Cardiac muscle cell (in vitro differentiated cells and primary cell): ENCODE measurements around the gene SLC24A3. TPM values are rescaled to one million over a fixed set of nuclear protein-coding genes. Genes with fewer than 3 reads are reported as not detected.

Source experiments
- DNase-seq, 2 donors: peaks; one replicate each; pipeline versions ENCODE4 v3.0.0 to v3.0.0-alpha.2; 2010 to 2017; ENCODE audit warnings: low read depth in 1 of 2, low spot score in 1 of 2
- H3K27ac ChIP-seq: fragments of 200-600 bp; sonication (generic); 2 replicates; pipeline ENCODE4 v1.5.1; 2016
- H3K27me3 ChIP-seq: fragments of 200-600 bp; sonication (generic); 2 replicates; pipeline ENCODE4 v1.6.0; 2016; ENCODE audit warnings: control low read depth
- H3K36me3 ChIP-seq: fragments of 200-600 bp; sonication (generic); 2 replicates; pipeline ENCODE4 v1.5.1; 2016; ENCODE audit warnings: control low read depth
- H3K4me1 ChIP-seq: fragments of 200-600 bp; sonication (generic); 2 replicates; pipeline ENCODE4 v1.8.1; 2017; ENCODE audit warnings: low read depth, mild to moderate bottlenecking, mixed run types
- H3K4me3 ChIP-seq: fragments of 200-600 bp; sonication (generic); 2 replicates; pipeline ENCODE4 v1.5.1; 2016; ENCODE audit warnings: mild to moderate bottlenecking
- H3K9me3 ChIP-seq: fragments of 200-600 bp; sonication (generic); 2 replicates; pipeline ENCODE4 v1.5.1; 2017; ENCODE audit warnings: low read depth, mild to moderate bottlenecking, control low read depth
- polyA plus RNA-seq: library from polyadenylated mRNA; unstranded; fragments of >200 nt; fragmentation: Nextera tagmentation; extraction: Ambion mirVana; gene quantifications from 2 replicates; pipeline ENCODE4 v1.2.1, GENCODE V29; 2016
- total RNA-seq: library from RNA; depleted of rRNA; stranded (reverse); fragments of >200 nt; gene quantifications from 2 replicates; pipeline ENCODE4 v1.2.3, GENCODE V29; 2016
- TF ChIP-seq, protein P1 (sequence below): IDR thresholded peaks from 2 replicates; pipeline ENCODE4 v1.5.1; 2012; ENCODE audit warnings: low read depth, mild to moderate bottlenecking, low read length

The SLC24A3 gene
- total and polyA plus RNA-seq, 2 experiments from 2014 or later, result 1.6 to 1.7 TPM

DNA sequence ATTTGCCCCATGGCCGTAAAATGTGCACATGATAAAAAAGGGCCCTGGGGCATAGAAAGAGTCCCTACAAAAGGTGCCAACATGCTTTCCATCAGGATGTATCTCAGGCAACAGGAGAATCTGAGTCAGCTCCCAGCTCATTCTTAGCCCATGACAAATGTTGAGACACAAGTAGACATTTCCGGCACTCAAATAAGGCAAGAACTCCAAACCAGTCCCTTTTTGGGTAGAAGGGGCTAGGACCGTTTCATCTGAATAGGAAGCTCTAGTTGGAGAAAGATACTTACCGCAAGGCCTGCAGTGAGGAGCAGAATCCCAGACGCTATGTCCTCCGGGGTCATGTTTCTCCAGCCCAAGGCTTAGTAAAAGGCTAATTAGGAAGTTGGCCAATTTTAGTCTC lies 284.6 kb downstream of the SLC24A3 start:
- no peaks in the 10 kb centered on the region for H3K9me3 ChIP-seq
- no peak overlapping the region for H3K4me3 ChIP-seq
- H3K36me3 ChIP-seq, result no peaks in the 10 kb centered on the region

DNA sequence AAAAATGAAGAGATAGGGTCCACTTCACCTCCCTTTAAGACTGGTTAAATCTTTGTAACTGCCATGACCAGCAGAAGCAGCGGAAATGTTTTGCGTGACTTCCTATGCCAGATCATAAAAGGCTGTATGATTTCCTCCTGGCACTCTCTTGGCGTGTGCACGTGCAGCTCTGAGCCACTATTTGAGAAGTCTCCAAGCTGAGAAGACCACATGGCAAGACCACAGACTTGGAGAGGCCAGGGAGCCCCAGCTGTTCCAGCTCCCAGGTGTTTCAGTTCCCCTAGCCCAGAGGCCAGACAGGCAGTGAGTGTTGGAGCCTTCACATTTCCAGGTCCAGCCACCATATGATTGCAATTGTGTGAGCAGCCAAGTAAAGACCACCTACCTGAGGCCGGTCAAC lies 286.3 kb downstream of the SLC24A3 start:
- Histone ChIP-seq H3K36me3 (no peaks in the 10 kb centered on the region), H3K27me3 (no peaks in the 10 kb centered on the region), H3K4me3 (no peak overlapping the region), H3K9me3 (no peaks in the 10 kb centered on the region), H3K4me1 (no peaks in the 10 kb centered on the region), H3K27ac (no peak overlapping the region)
- DNase-seq, result no peak
- TF ChIP-seq, protein P1, sequence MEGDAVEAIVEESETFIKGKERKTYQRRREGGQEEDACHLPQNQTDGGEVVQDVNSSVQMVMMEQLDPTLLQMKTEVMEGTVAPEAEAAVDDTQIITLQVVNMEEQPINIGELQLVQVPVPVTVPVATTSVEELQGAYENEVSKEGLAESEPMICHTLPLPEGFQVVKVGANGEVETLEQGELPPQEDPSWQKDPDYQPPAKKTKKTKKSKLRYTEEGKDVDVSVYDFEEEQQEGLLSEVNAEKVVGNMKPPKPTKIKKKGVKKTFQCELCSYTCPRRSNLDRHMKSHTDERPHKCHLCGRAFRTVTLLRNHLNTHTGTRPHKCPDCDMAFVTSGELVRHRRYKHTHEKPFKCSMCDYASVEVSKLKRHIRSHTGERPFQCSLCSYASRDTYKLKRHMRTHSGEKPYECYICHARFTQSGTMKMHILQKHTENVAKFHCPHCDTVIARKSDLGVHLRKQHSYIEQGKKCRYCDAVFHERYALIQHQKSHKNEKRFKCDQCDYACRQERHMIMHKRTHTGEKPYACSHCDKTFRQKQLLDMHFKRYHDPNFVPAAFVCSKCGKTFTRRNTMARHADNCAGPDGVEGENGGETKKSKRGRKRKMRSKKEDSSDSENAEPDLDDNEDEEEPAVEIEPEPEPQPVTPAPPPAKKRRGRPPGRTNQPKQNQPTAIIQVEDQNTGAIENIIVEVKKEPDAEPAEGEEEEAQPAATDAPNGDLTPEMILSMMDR, result no peak

More for the DNA sequence above, 284.6 kb downstream of the SLC24A3 start:
- TF ChIP-seq, protein P1, result no peak
- Histone ChIP-seq H3K27me3 (no peaks in the 10 kb centered on the region), H3K4me1 (no peaks in the 10 kb centered on the region), H3K27ac (no peak overlapping the region)
- DNase-seq, result no peak

DNA sequence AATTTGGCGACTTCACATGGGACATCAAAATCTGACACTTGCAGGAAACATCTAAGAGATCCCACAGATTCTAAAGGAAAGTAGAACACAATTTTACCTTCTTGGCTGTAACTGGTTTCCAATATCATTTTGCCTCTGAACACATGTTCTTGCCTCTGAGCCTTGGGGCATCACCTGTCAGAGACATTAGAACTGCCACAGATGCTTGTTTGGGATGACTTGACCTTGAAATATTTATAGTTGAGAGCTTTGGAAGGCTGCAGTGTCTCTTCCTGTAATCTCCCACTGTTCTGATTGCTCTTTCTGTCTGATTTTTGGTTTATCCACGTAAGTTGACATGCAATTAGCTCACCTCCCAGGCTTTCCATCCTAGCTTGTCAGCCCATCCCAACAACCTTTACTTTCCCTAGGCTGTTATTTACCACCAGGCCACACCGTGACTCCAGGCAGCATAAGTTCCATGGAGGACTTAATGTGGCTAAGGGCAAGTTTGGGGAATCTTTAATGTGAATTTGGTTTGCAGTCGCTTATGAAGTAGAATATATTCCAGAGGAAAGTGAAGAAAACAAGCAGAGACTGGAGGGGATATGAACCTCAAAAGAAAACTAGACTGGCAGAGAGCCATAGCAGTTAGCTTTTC lies 289.2 kb downstream of the SLC24A3 start:
- TF ChIP-seq, protein P1, result no peak
- Histone ChIP-seq H3K36me3 (no peaks in the 10 kb centered on the region), H3K9me3 (no peaks in the 10 kb centered on the region), H3K27me3 (no peaks in the 10 kb centered on the region), H3K4me3 (no peak overlapping the region), H3K27ac (no peak overlapping the region), H3K4me1 (no peaks in the 10 kb centered on the region)
- DNase-seq, result no peak

DNA sequence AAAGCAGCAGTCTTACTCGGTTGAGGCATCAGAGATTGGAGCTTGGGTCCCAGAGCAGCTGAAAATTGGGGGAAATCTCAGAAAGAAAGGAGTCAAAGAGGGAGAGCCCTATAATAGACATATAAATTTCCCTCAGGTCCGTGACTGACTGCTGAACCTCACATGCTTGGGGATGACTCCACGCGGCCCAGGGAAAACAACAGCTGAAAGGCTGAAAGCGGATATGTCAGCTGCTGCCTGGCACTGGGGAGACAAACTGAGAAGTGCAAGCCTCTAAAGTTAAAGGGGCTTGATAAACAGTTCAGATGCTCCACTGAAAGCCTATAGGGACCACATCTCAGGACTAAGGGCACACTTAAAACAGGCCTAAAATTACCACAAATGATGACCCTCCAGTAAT lies 289.7 kb downstream of the SLC24A3 start:
- no peaks in the 10 kb centered on the region for H3K9me3 ChIP-seq
- H3K27ac ChIP-seq, result no peak overlapping the region
- no peaks in the 10 kb centered on the region for H3K4me1 ChIP-seq
- DNase-seq, result no peak
- TF ChIP-seq, protein P1, result no peak
- no peaks in the 10 kb centered on the region for H3K36me3 ChIP-seq
- no peak overlapping the region for H3K4me3 ChIP-seq
- H3K27me3 ChIP-seq, result no peaks in the 10 kb centered on the region

DNA sequence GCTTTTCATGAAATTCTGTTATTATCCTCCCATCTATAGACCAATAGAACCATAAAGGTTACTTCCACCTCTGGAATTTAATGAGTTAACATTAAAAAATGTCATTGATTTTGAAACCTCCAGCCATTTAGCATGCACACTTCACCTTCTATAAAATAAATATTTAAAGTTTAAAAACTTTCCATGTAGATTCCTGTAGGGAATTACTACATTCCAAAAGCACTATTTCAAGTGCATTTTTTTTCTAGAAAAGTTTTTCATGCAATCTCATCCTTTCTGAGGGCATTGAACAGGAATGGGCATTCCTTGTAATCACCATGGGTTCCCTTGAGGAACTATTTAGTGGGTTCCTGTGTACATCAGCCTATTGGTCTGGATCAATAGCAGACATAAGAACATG lies 291.8 kb downstream of the SLC24A3 start:
- Histone ChIP-seq H3K36me3 (no peaks in the 10 kb centered on the region), H3K27me3 (no peaks in the 10 kb centered on the region), H3K4me1 (no peaks in the 10 kb centered on the region), H3K9me3 (no peaks in the 10 kb centered on the region), H3K27ac (no peak overlapping the region), H3K4me3 (no peak overlapping the region)
- TF ChIP-seq, protein P1, result no peak
- no peak for DNase-seq

DNA sequence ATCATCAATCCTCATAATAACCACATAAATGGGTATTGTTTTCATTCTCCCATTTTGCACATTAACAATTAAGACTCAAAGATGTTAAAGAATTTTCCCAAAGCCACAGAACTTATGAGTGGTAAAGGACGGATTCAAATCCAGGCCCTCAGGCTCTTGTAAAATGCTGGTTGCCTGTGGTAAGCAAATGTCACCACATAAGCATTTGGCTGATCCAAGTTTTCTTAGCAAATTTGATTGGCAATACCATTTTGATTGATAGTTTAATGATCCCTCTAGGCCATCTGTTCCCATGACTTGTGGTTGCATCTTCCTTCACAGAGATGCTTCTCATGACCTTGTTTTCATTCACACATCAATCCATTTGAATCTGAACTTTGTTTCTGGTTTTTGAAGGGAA lies 293.6 kb downstream of the SLC24A3 start:
- H3K4me3 ChIP-seq, result no peak overlapping the region
- TF ChIP-seq, protein P1, result no peak
- H3K36me3 ChIP-seq, result no peaks in the 10 kb centered on the region
- H3K27ac ChIP-seq, result no peak overlapping the region
- no peaks in the 10 kb centered on the region for H3K4me1 ChIP-seq
- no peaks in the 10 kb centered on the region for H3K27me3 ChIP-seq
- no peak for DNase-seq
- H3K9me3 ChIP-seq, result no peaks in the 10 kb centered on the region
